GM12801 (cell line): ENCODE data around the gene ZNF394.

Experiments used
- CTCF ChIP-seq: IDR thresholded peaks from one replicate; pipeline ENCODE4 v1.5.1; 2011; ENCODE audit warnings: control low read depth; ENCODE audit not compliant: insufficient read length; ENCODE audit errors: extremely low read depth

The ZNF394 gene

GRCh38 chr7:99461221-99461620, 38.9 kb downstream of the ZNF394 start:
- TF ChIP-seq CTCF = no peak

GRCh38 chr7:99460651-99461050, 39.4 kb downstream of the ZNF394 start:
- TF ChIP-seq CTCF = no peak

GRCh38 chr7:99459087-99459486, 41.0 kb downstream of the ZNF394 start:
- TF ChIP-seq CTCF = no peak

- no peak for TF ChIP-seq CTCF
These were observed 42.2 kb downstream of the ZNF394 start for GRCh38 chr7:99457650-99458493.

GRCh38 chr7:99457050-99457649, 42.9 kb downstream of the ZNF394 start:
- TF ChIP-seq CTCF = no peak

GRCh38 chr7:99456288-99456687, 43.8 kb downstream of the ZNF394 start:
- TF ChIP-seq CTCF = no peak

GRCh38 chr7:99455874-99456273, 44.2 kb downstream of the ZNF394 start:
- TF ChIP-seq CTCF = no peak
